Subcutaneous adipose tissue (tissue), 4 donors: ENCODE results near the gene DNAJC3. TPM values are rescaled to one million over a fixed set of nuclear protein-coding genes. Genes with fewer than 3 reads are reported as not detected.

Experiments
- CTCF ChIP-seq: fragments of 450-650 bp; IDR thresholded peaks from one replicate; pipeline ENCODE4 v1.5.1; 2016; ENCODE audit warnings: low read depth, mild to moderate bottlenecking, control low read depth, antibody characterized with exemption, moderate library complexity
- total RNA-seq, 4 donors: library from RNA; depleted of rRNA; stranded (reverse); fragments of >200 nt; gene quantifications; one replicate each; pipeline ENCODE4 v1.1.0, GENCODE V29; 2016

The DNAJC3 gene
- total RNA-seq, 4 donors from 2014 or later = 36.4 to 85.8 (median 51.7) TPM

GRCh38 chr13:95677564-95678266 lies 776 bp downstream of the DNAJC3 start:
- no peak for TF ChIP-seq CTCF

- no peak for TF ChIP-seq CTCF
Measured at GRCh38 chr13:95678967-95679366, 2.0 kb downstream of the DNAJC3 start.

GRCh38 chr13:95679722-95680121 lies 2.8 kb downstream of the DNAJC3 start:
- no peak for TF ChIP-seq CTCF

GRCh38 chr13:95684418-95684817 lies 7.5 kb downstream of the DNAJC3 start:
- no peak for TF ChIP-seq CTCF

GRCh38 chr13:95689582-95689926 lies 12.6 kb downstream of the DNAJC3 start:
- TF ChIP-seq CTCF = no peak

- TF ChIP-seq CTCF = no peak
Measured at GRCh38 chr13:95697052-95697680, 20.2 kb downstream of the DNAJC3 start.

- no peak for TF ChIP-seq CTCF
Measured at GRCh38 chr13:95698047-95698749, 21.3 kb downstream of the DNAJC3 start.
